Measurements from ENCODE around the gene KRTAP10-9.
"Not testable (repeated sequence)": the region's sequence is repeated elsewhere in the genome, so short reads cannot be mapped to it uniquely, and the experiment has no call there.

Gene KRTAP10-9

GRCh38 chr21:44615466-44615865 lies 11.4 kb upstream of the KRTAP10-9 start:
- no peaks in the 10 kb centered on the region for H3K36me3 ChIP-seq (ENCODE audit: insufficient read depth, low read length)
- peaks cover 5% of the 10 kb centered on the region for H3K9me3 ChIP-seq (ENCODE audit: control insufficient read depth, insufficient read depth, low read length)
- H3K4me1 ChIP-seq (ENCODE audit: insufficient read depth, low read length), result no peaks in the 10 kb centered on the region
- H3K9ac ChIP-seq (ENCODE audit: low read depth, low read length), result no peak overlapping the region

GRCh38 chr21:44615911-44616590 lies 10.8 kb upstream of the KRTAP10-9 start:
- no peak overlapping the region for H3K9ac ChIP-seq (ENCODE audit: low read depth, low read length)
- no peaks in the 10 kb centered on the region for H3K4me1 ChIP-seq (ENCODE audit: insufficient read depth, low read length)
- H3K9me3 ChIP-seq (ENCODE audit: control insufficient read depth, insufficient read depth, low read length), result peaks cover 5% of the 10 kb centered on the region
- H3K36me3 ChIP-seq (ENCODE audit: insufficient read depth, low read length), result no peaks in the 10 kb centered on the region

- no peaks in the 10 kb centered on the region for H3K36me3 ChIP-seq (ENCODE audit: insufficient read depth, low read length)
- H3K4me1 ChIP-seq (ENCODE audit: insufficient read depth, low read length), result no peaks in the 10 kb centered on the region
- H3K9ac ChIP-seq (ENCODE audit: low read depth, low read length), result no peak overlapping the region
- H3K9me3 ChIP-seq (ENCODE audit: control insufficient read depth, insufficient read depth, low read length), result peaks cover 5% of the 10 kb centered on the region
These were observed 10.3 kb upstream of the KRTAP10-9 start for GRCh38 chr21:44616591-44616926.

GRCh38 chr21:44617071-44617501 lies 9.8 kb upstream of the KRTAP10-9 start:
- Histone ChIP-seq H3K36me3 (ENCODE audit: insufficient read depth, low read length) (no peaks in the 10 kb centered on the region), H3K9me3 (ENCODE audit: control insufficient read depth, insufficient read depth, low read length) (peaks cover 7% of the 10 kb centered on the region), H3K4me1 (ENCODE audit: insufficient read depth, low read length) (no peaks in the 10 kb centered on the region), H3K9ac (ENCODE audit: low read depth, low read length) (no peak overlapping the region)

- H3K4me1 ChIP-seq (ENCODE audit: insufficient read depth, low read length), result no peaks in the 10 kb centered on the region
- H3K36me3 ChIP-seq (ENCODE audit: insufficient read depth, low read length), result no peaks in the 10 kb centered on the region
- H3K9me3 ChIP-seq (ENCODE audit: control insufficient read depth, insufficient read depth, low read length), result peaks cover 11% of the 10 kb centered on the region
- H3K9ac ChIP-seq (ENCODE audit: low read depth, low read length), result no peak overlapping the region
These were observed 8.4 kb upstream of the KRTAP10-9 start for GRCh38 chr21:44618504-44618903.

- no peaks in the 10 kb centered on the region for H3K36me3 ChIP-seq (ENCODE audit: insufficient read depth, low read length)
- peaks cover 11% of the 10 kb centered on the region for H3K9me3 ChIP-seq (ENCODE audit: control insufficient read depth, insufficient read depth, low read length)
- H3K4me1 ChIP-seq (ENCODE audit: insufficient read depth, low read length), result no peaks in the 10 kb centered on the region
- H3K9ac ChIP-seq (ENCODE audit: low read depth, low read length), result no peak overlapping the region
These were observed 8.0 kb upstream of the KRTAP10-9 start for GRCh38 chr21:44618909-44619308.

- no peak overlapping the region for H3K9ac ChIP-seq (ENCODE audit: low read depth, low read length)
- peaks cover 14% of the 10 kb centered on the region for H3K9me3 ChIP-seq (ENCODE audit: control insufficient read depth, insufficient read depth, low read length)
- no peaks in the 10 kb centered on the region for H3K36me3 ChIP-seq (ENCODE audit: insufficient read depth, low read length)
- H3K4me1 ChIP-seq (ENCODE audit: insufficient read depth, low read length), result no peaks in the 10 kb centered on the region
These were observed 7.0 kb upstream of the KRTAP10-9 start for GRCh38 chr21:44619886-44620285.

- peaks cover 14% of the 10 kb centered on the region for H3K9me3 ChIP-seq (ENCODE audit: control insufficient read depth, insufficient read depth, low read length)
- no peaks in the 10 kb centered on the region for H3K4me1 ChIP-seq (ENCODE audit: insufficient read depth, low read length)
- H3K36me3 ChIP-seq (ENCODE audit: insufficient read depth, low read length), result no peaks in the 10 kb centered on the region
- no peak overlapping the region for H3K9ac ChIP-seq (ENCODE audit: low read depth, low read length)
These were observed 3.3 kb upstream of the KRTAP10-9 start for GRCh38 chr21:44623575-44623974.

- H3K4me1 ChIP-seq (ENCODE audit: insufficient read depth, low read length), result no peaks in the 10 kb centered on the region
- H3K9me3 ChIP-seq (ENCODE audit: control insufficient read depth, insufficient read depth, low read length), result peaks cover 9% of the 10 kb centered on the region
- no peak overlapping the region for H3K9ac ChIP-seq (ENCODE audit: low read depth, low read length)
- no peaks in the 10 kb centered on the region for H3K36me3 ChIP-seq (ENCODE audit: insufficient read depth, low read length)
These were observed 1.1 kb upstream of the KRTAP10-9 start for GRCh38 chr21:44625756-44626155.

GRCh38 chr21:44626262-44626661 lies 631 bp upstream of the KRTAP10-9 start:
- Histone ChIP-seq H3K9me3 (ENCODE audit: control insufficient read depth, insufficient read depth, low read length) (peaks cover 9% of the 10 kb centered on the region), H3K36me3 (ENCODE audit: insufficient read depth, low read length) (no peaks in the 10 kb centered on the region), H3K4me1 (ENCODE audit: insufficient read depth, low read length) (no peaks in the 10 kb centered on the region), H3K9ac (ENCODE audit: low read depth, low read length) (no peak overlapping the region)

GRCh38 chr21:44627181-44627822 lies 409 bp downstream of the KRTAP10-9 start:
- not testable (repeated sequence) for H3K36me3 ChIP-seq (ENCODE audit: insufficient read depth, low read length); H3K4me1 ChIP-seq (ENCODE audit: insufficient read depth, low read length); H3K9ac ChIP-seq (ENCODE audit: low read depth, low read length)
- H3K9me3 ChIP-seq (ENCODE audit: control insufficient read depth, insufficient read depth, low read length), result peaks cover 13% of the 10 kb centered on the region

GRCh38 chr21:44627831-44628233 lies 939 bp downstream of the KRTAP10-9 start:
- H3K9ac ChIP-seq (ENCODE audit: low read depth, low read length); H3K36me3 ChIP-seq (ENCODE audit: insufficient read depth, low read length); H3K4me1 ChIP-seq (ENCODE audit: insufficient read depth, low read length): not testable (repeated sequence)
- H3K9me3 ChIP-seq (ENCODE audit: control insufficient read depth, insufficient read depth, low read length), result peaks cover 11% of the 10 kb centered on the region

GRCh38 chr21:44628707-44629391 lies 2.0 kb downstream of the KRTAP10-9 start:
- H3K9ac ChIP-seq (ENCODE audit: low read depth, low read length), result no peak overlapping the region
- no peaks in the 10 kb centered on the region for H3K4me1 ChIP-seq (ENCODE audit: insufficient read depth, low read length)
- H3K36me3 ChIP-seq (ENCODE audit: insufficient read depth, low read length), result no peaks in the 10 kb centered on the region
- peaks cover 11% of the 10 kb centered on the region for H3K9me3 ChIP-seq (ENCODE audit: control insufficient read depth, insufficient read depth, low read length)

- Histone ChIP-seq H3K9ac (ENCODE audit: low read depth, low read length) (no peak overlapping the region), H3K4me1 (ENCODE audit: insufficient read depth, low read length) (no peaks in the 10 kb centered on the region), H3K36me3 (ENCODE audit: insufficient read depth, low read length) (no peaks in the 10 kb centered on the region), H3K9me3 (ENCODE audit: control insufficient read depth, insufficient read depth, low read length) (peaks cover 8% of the 10 kb centered on the region)
These were observed 3.5 kb downstream of the KRTAP10-9 start for GRCh38 chr21:44630440-44630839.

GRCh38 chr21:44632067-44632466 lies 5.2 kb downstream of the KRTAP10-9 start:
- H3K36me3 ChIP-seq (ENCODE audit: insufficient read depth, low read length), result no peaks in the 10 kb centered on the region
- peaks cover 8% of the 10 kb centered on the region for H3K9me3 ChIP-seq (ENCODE audit: control insufficient read depth, insufficient read depth, low read length)
- H3K9ac ChIP-seq (ENCODE audit: low read depth, low read length), result no peak overlapping the region
- H3K4me1 ChIP-seq (ENCODE audit: insufficient read depth, low read length), result peaks cover 3% of the 10 kb centered on the region; the same call in 1 of the 2 replicates

Data from ES-I3 (cell line).